Myocyte (in vitro differentiated cells): ENCODE data around the gene ITGB7. TPM values are rescaled to one million over a fixed set of nuclear protein-coding genes. Genes with fewer than 3 reads are reported as not detected.
A peak's percentile ranks its signal among the peaks of the same experiment; 100 is the strongest.

Experiments
- DNase-seq: peaks from one replicate; pipeline ENCODE4 v3.0.0-alpha.2; 2012; ENCODE audit warnings: low read depth
- total RNA-seq: library from RNA; depleted of rRNA; stranded (reverse); fragments of >200 nt; gene quantifications from 2 replicates; pipeline ENCODE4 v1.2.3, GENCODE V29; 2014

The ITGB7 gene
- total RNA-seq, 1 donor from 2014 or later, result 0.32 TPM

GRCh38 chr12:53231921-53232645, 25.0 kb upstream of the ITGB7 start, which contains the start of gene RARG:
TSS of gene RARG (minus strand) at chr12:53232209. CDS start at chr12:53227545, 4,664 bp downstream.
- peak; percentile 73 for DNase-seq

GRCh38 chr12:53231671-53231920, 24.5 kb upstream of the ITGB7 start:
- DNase-seq, result no peak

- DNase-seq, result no peak
These were observed 23.2 kb upstream of the ITGB7 start for GRCh38 chr12:53230108-53230845.

GRCh38 chr12:53229454-53229853, 22.4 kb upstream of the ITGB7 start:
- no peak for DNase-seq

GRCh38 chr12:53227836-53228235, 20.8 kb upstream of the ITGB7 start:
- no peak for DNase-seq

GRCh38 chr12:53227341-53227740, 20.3 kb upstream of the ITGB7 start:
- no peak for DNase-seq

GRCh38 chr12:53226815-53227214, 19.8 kb upstream of the ITGB7 start:
- DNase-seq, result no peak

- no peak for DNase-seq
These were observed 18.8 kb upstream of the ITGB7 start for GRCh38 chr12:53225635-53226424.

GRCh38 chr12:53224897-53225634, 18.0 kb upstream of the ITGB7 start:
- no peak for DNase-seq

GRCh38 chr12:53224061-53224896, 17.2 kb upstream of the ITGB7 start:
- no peak for DNase-seq

- DNase-seq, result no peak
These were observed 16.5 kb upstream of the ITGB7 start for GRCh38 chr12:53223389-53224060.

- DNase-seq, result no peak
These were observed 15.8 kb upstream of the ITGB7 start for GRCh38 chr12:53222806-53223261.

- peak; percentile 9 for DNase-seq
These were observed 15.2 kb upstream of the ITGB7 start for GRCh38 chr12:53222170-53222721.

- DNase-seq, result peak; percentile 78
These were observed 14.4 kb upstream of the ITGB7 start for GRCh38 chr12:53221203-53222080.

GRCh38 chr12:53220694-53221202, 13.7 kb upstream of the ITGB7 start:
- peak; percentile 88 for DNase-seq

- DNase-seq, result peak; percentile 50
These were observed 13.1 kb upstream of the ITGB7 start for GRCh38 chr12:53219956-53220693.

GRCh38 chr12:53219292-53219955, 12.4 kb upstream of the ITGB7 start:
- DNase-seq, result peak; percentile 75
